SK-N-SH treated with all-trans-retinoic acid at 6 μM for 48 hours (cell line): Measurements from ENCODE around the gene POLQ.
A peak's percentile ranks its signal among the peaks of the same experiment; 100 is the strongest.

Experiments
- ATAC-seq: fragments of 200-7000 bp; cut with Tn5 transposase; 3 replicates; pipeline ENCODE4 v1.9.1; 2020; ENCODE audit warnings: mild to moderate bottlenecking, moderate library complexity
- ARNTL ChIP-seq: fragments of 450-650 bp; formaldehyde crosslinking; IDR thresholded peaks from 2 replicates; pipeline ENCODE4 v1.5.0; 2020; ENCODE audit warnings: low read depth, mild to moderate bottlenecking, moderate library complexity, borderline replicate concordance
- CREB5 ChIP-seq: fragments of 250-450 bp; sonication (Bioruptor Pico); IDR thresholded peaks from 2 replicates; pipeline ENCODE4 v1.5.1; 2020; ENCODE audit warnings: low read depth, mild to moderate bottlenecking, moderate library complexity
- CSDC2 ChIP-seq: fragments of 250-450 bp; sonication (Bioruptor Pico); IDR thresholded peaks from 2 replicates; pipeline ENCODE4 v1.5.0; 2020; ENCODE audit warnings: mild to moderate bottlenecking, moderate library complexity
- CSRNP3 ChIP-seq: fragments of 250-450 bp; sonication (Bioruptor Pico); IDR thresholded peaks from 2 replicates; pipeline ENCODE4 v1.5.1; 2021; ENCODE audit warnings: mild to moderate bottlenecking, moderate library complexity
- ESRRG ChIP-seq: fragments of 250-450 bp; sonication (Bioruptor Pico); IDR thresholded peaks from 2 replicates; pipeline ENCODE4 v1.6.1; 2021; ENCODE audit warnings: mild to moderate bottlenecking
- GLIS3 ChIP-seq: fragments of 250-450 bp; sonication (Bioruptor Pico); IDR thresholded peaks from 2 replicates; pipeline ENCODE4 v1.5.0; 2020; ENCODE audit warnings: mild to moderate bottlenecking, moderate library complexity
- ISL1 ChIP-seq: fragments of 250-450 bp; sonication (Bioruptor Pico); IDR thresholded peaks from 2 replicates; pipeline ENCODE4 v2.1.2; 2022; ENCODE audit warnings: mild to moderate bottlenecking, moderate library complexity
- OSR1 ChIP-seq: fragments of 250-450 bp; sonication (Bioruptor Pico); IDR thresholded peaks from 2 replicates; pipeline ENCODE4 v1.8.0; 2022; ENCODE audit warnings: moderate library complexity, mild to moderate bottlenecking, inconsistent platforms
- PATZ1 ChIP-seq: fragments of 250-450 bp; sonication (Bioruptor Pico); IDR thresholded peaks from 2 replicates; pipeline ENCODE4 v1.8.0; 2020; ENCODE audit warnings: mild to moderate bottlenecking, moderate library complexity, borderline replicate concordance
- PPARA ChIP-seq: fragments of 250-450 bp; sonication (Bioruptor Pico); IDR thresholded peaks from 2 replicates; pipeline ENCODE4 v1.5.0; 2020; ENCODE audit warnings: mild to moderate bottlenecking, borderline replicate concordance
- RARB ChIP-seq: fragments of 250-450 bp; sonication (Bioruptor Pico); IDR thresholded peaks from 2 replicates; pipeline ENCODE4 v1.8.0; 2021; ENCODE audit warnings: mild to moderate bottlenecking, moderate library complexity
- SNAI2 ChIP-seq: fragments of 250-450 bp; sonication (Bioruptor Pico); IDR thresholded peaks from 2 replicates; pipeline ENCODE4 v1.5.0; 2020; ENCODE audit warnings: mild to moderate bottlenecking, moderate library complexity
- TCF4 ChIP-seq: fragments of 250-450 bp; sonication (Bioruptor Pico); IDR thresholded peaks from 2 replicates; pipeline ENCODE4 v1.8.0; 2021; ENCODE audit warnings: mild to moderate bottlenecking, moderate library complexity, borderline replicate concordance
- TOX ChIP-seq: fragments of 250-450 bp; sonication (Bioruptor Pico); IDR thresholded peaks from 2 replicates; pipeline ENCODE4 v1.8.0; 2021; ENCODE audit warnings: mild to moderate bottlenecking, moderate library complexity, borderline replicate concordance
- TSHZ2 ChIP-seq: fragments of 250-450 bp; sonication (Bioruptor Pico); IDR thresholded peaks from 2 replicates; pipeline ENCODE4 v1.5.0; 2020; ENCODE audit warnings: mild to moderate bottlenecking, moderate library complexity
- ZC3H10 ChIP-seq: fragments of 250-450 bp; sonication (Bioruptor Pico); IDR thresholded peaks from 2 replicates; pipeline ENCODE4 v1.5.1; 2021; ENCODE audit warnings: mild to moderate bottlenecking, moderate library complexity
- ZNF565 ChIP-seq: fragments of 450-650 bp; formaldehyde crosslinking; conservative IDR thresholded peaks from 2 replicates; pipeline ENCODE4 v1.5.0; 2020; ENCODE audit warnings: low read depth, mild to moderate bottlenecking, moderate library complexity
- ZNF70 ChIP-seq: fragments of 450-650 bp; formaldehyde crosslinking; IDR thresholded peaks from 2 replicates; pipeline ENCODE4 v1.5.0; 2020; ENCODE audit warnings: mild to moderate bottlenecking, moderate library complexity

POLQ gene

GRCh38 chr3:121496786-121497185 is 49.0 kb downstream of the POLQ start (continued):
- no peak for TF ChIP-seq TSHZ2 (CRISPR knock-in tag)

- TF ChIP-seq TCF4, result no peak
- no peak for TF ChIP-seq OSR1 (CRISPR knock-in tag)
- no peak for TF ChIP-seq PATZ1
- no peak for TF ChIP-seq ZC3H10
- TF ChIP-seq CSDC2, result no peak
- no peak for TF ChIP-seq ESRRG (CRISPR knock-in tag)
- peak; percentile 71; the same call in 2 of the 3 replicates for ATAC-seq
Measured at GRCh38 chr3:121493431-121493830, 52.4 kb downstream of the POLQ start.

- no peak for ATAC-seq
- no peak for TF ChIP-seq GLIS3
- no peak for TF ChIP-seq ZNF70 (CRISPR knock-in tag)
- TF ChIP-seq TSHZ2 (CRISPR knock-in tag), result no peak
- TF ChIP-seq RARB (CRISPR knock-in tag), result no peak
- no peak for TF ChIP-seq SNAI2 (CRISPR knock-in tag)
- no peak for TF ChIP-seq PPARA
- no peak for TF ChIP-seq ZNF565 (CRISPR knock-in tag)
- no peak for TF ChIP-seq CREB5 (CRISPR knock-in tag)
- TF ChIP-seq OSR1 (CRISPR knock-in tag), result no peak
- no peak for TF ChIP-seq CSRNP3
- TF ChIP-seq ISL1 (CRISPR knock-in tag), result no peak
- no peak for TF ChIP-seq TOX (CRISPR knock-in tag)
- no peak for TF ChIP-seq ARNTL (CRISPR knock-in tag)
- TF ChIP-seq TCF4, result no peak
- TF ChIP-seq, all 23 proteins: peak for 0
Measured at GRCh38 chr3:121491683-121492320, 54.0 kb downstream of the POLQ start.

GRCh38 chr3:121490161-121490560 is 55.6 kb downstream of the POLQ start:
- no peak for ATAC-seq
- no peak for TF ChIP-seq ZC3H10
- no peak for TF ChIP-seq TSHZ2 (CRISPR knock-in tag)
- no peak for TF ChIP-seq ZNF70 (CRISPR knock-in tag)
